ENCODE results near the gene SPA17.
A peak's percentile ranks its signal among the peaks of the same experiment; 100 is the strongest.

GRCh38 chr11:124740277-124740882 is 66.7 kb downstream of the SPA17 start:
- TF ChIP-seq CTCF (IDR thresholded peaks at IDR 0.05) (peak; percentile 44 to 57 (median 46)), POLR2A (IDR thresholded peaks at IDR 0.05) (no peak)
